ENCODE measurements around the gene PTGIS. TPM values are rescaled to one million over a fixed set of nuclear protein-coding genes. Genes with fewer than 3 reads are reported as not detected.

Gene PTGIS
- total and polyA plus RNA-seq, 2 of the 4 experiments (the other 2 are of a cell fraction), result 1.6 to 2.6 TPM

- no peak overlapping the region for H3K9ac ChIP-seq (ENCODE audit: low read depth, low read length)
- DNase-seq (no peak), ATAC-seq (ENCODE audit: low read depth) (no peak)
- no peak overlapping the region for H3K23ac ChIP-seq (ENCODE audit: low read depth, low read length)
- H3K4me3 ChIP-seq (ENCODE audit: insufficient read depth, low read depth, low read length), result no peak overlapping the region
- H4K8ac ChIP-seq (ENCODE audit: low read depth in 2 of 2, low read length in 2 of 2), result no peak overlapping the region
- no peak overlapping the region for H2BK20ac ChIP-seq (ENCODE audit: low read depth, low read length)
- H2BK120ac ChIP-seq (ENCODE audit: low read depth, low read length), result no peak overlapping the region
- 67% methylated on average over 1 of the region's 6 CpGs; no CpG with 5 or more reads in 1 of the 2 experiments for WGBS, 2 experiments (ENCODE audit: extremely low coverage in 2 of 2, insufficient read length in 1 of 2)
- no peak overlapping the region for H4K91ac ChIP-seq (ENCODE audit: insufficient read depth, low read depth, low read length)
- H3K27me3 ChIP-seq (ENCODE audit: control insufficient read depth, insufficient read depth, low read length), result peaks cover 63% of the 10 kb centered on the region
- H3K36me3 ChIP-seq (ENCODE audit: control insufficient read depth, insufficient read depth, low read length), result no peaks in the 10 kb centered on the region
- ChIA-PET POLR2A (ENCODE audit: unreplicated experiment) (no interaction called here), CTCF (interaction anchor here (1.7 kb wide), 1 partner anchor 9 kb away, joined by 7 read pairs; no protein-coding TSS in a partner anchor)
- no peak overlapping the region for H3K4me2 ChIP-seq (ENCODE audit: low read depth, low read length)
- H2AFZ ChIP-seq (replicated peaks; ENCODE audit: low read length, poor library complexity), result no peak overlapping the region
- no TSS peak for BruUV-seq (replicated peaks)
- TF ChIP-seq MAFK (IDR thresholded peaks at IDR 0.05; ENCODE audit: low read depth, low read length), result no peak
- TF ChIP-seq ELK1 (IDR thresholded peaks at IDR 0.05; ENCODE audit: borderline replicate concordance, low read depth, low read length), result no peak
- TF ChIP-seq RAD21 (IDR thresholded peaks at IDR 0.05; ENCODE audit: low read length), result no peak
- no peak for TF ChIP-seq FOS (IDR thresholded peaks at IDR 0.05; ENCODE audit: low read depth, low read length)
- TF ChIP-seq SMC3 (IDR thresholded peaks at IDR 0.05; ENCODE audit: low read depth, low read length), result no peak
- no peak for TF ChIP-seq RCOR1 (IDR thresholded peaks at IDR 0.05; ENCODE audit: insufficient replicate concordance, low read length)
- TF ChIP-seq, protein P1, sequence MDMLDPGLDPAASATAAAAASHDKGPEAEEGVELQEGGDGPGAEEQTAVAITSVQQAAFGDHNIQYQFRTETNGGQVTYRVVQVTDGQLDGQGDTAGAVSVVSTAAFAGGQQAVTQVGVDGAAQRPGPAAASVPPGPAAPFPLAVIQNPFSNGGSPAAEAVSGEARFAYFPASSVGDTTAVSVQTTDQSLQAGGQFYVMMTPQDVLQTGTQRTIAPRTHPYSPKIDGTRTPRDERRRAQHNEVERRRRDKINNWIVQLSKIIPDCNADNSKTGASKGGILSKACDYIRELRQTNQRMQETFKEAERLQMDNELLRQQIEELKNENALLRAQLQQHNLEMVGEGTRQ (IDR thresholded peaks at IDR 0.05; ENCODE audit: low read depth, low read length), result no peak
- no peak for TF ChIP-seq BHLHE40 (IDR thresholded peaks at IDR 0.05; ENCODE audit: low read depth, low read length)
- TF ChIP-seq, protein P2, sequence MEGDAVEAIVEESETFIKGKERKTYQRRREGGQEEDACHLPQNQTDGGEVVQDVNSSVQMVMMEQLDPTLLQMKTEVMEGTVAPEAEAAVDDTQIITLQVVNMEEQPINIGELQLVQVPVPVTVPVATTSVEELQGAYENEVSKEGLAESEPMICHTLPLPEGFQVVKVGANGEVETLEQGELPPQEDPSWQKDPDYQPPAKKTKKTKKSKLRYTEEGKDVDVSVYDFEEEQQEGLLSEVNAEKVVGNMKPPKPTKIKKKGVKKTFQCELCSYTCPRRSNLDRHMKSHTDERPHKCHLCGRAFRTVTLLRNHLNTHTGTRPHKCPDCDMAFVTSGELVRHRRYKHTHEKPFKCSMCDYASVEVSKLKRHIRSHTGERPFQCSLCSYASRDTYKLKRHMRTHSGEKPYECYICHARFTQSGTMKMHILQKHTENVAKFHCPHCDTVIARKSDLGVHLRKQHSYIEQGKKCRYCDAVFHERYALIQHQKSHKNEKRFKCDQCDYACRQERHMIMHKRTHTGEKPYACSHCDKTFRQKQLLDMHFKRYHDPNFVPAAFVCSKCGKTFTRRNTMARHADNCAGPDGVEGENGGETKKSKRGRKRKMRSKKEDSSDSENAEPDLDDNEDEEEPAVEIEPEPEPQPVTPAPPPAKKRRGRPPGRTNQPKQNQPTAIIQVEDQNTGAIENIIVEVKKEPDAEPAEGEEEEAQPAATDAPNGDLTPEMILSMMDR (conservative IDR thresholded peaks at IDR 0.05; ENCODE audit: low read depth, low read length), result no peak
- TF ChIP-seq CEBPB (IDR thresholded peaks at IDR 0.05; ENCODE audit: low read depth, low read length), result no peak
- TF ChIP-seq CHD1 (IDR thresholded peaks at IDR 0.05; ENCODE audit: low read depth, low read length), result no peak
- no peak for TF ChIP-seq NFE2L2 (IDR thresholded peaks at IDR 0.05; ENCODE audit: low read depth, low read length)
- TF ChIP-seq RFX5 (IDR thresholded peaks at IDR 0.05; ENCODE audit: low read depth, low read length), result no peak
- no peak for TF ChIP-seq POLR2A (IDR thresholded peaks at IDR 0.05; ENCODE audit: low read depth, low read length)
- TF ChIP-seq MAZ (IDR thresholded peaks at IDR 0.05; ENCODE audit: borderline replicate concordance, low read depth, low read length), result no peak
- TF ChIP-seq MXI1 (IDR thresholded peaks at IDR 0.05; ENCODE audit: borderline replicate concordance, low read depth, low read length), result no peak
- no peak overlapping the region for H3K56ac ChIP-seq (ENCODE audit: extremely low read depth, insufficient read depth, low read length)
- 0 out of 2 replicates have a peak, but pooled peaks cover 2% of the 10 kb centered on the region for H3K9me3 ChIP-seq (ENCODE audit: control insufficient read depth, insufficient read depth, low read length)
- peaks cover 3% of the 10 kb centered on the region; the same call in 1 of the 2 replicates for H3K9me1 ChIP-seq (ENCODE audit: insufficient read depth, low read length)
- no peak overlapping the region for H2AK9ac ChIP-seq (replicated peaks; ENCODE audit: low read depth, low read length, poor library complexity)
- H4K20me1 ChIP-seq (ENCODE audit: insufficient read depth, low read length), result no peaks in the 10 kb centered on the region
- no peak overlapping the region for H3K18ac ChIP-seq (ENCODE audit: low read depth, low read length)
- H3K4ac ChIP-seq (ENCODE audit: low read depth, low read length), result no peak overlapping the region
- dilution Hi-C loops (cut with HindIII; ENCODE audit: low sequenced_read_pairs, unreplicated experiment), result no loop called here
- H3K14ac ChIP-seq (replicated peaks; ENCODE audit: low read depth, low read length), result no peak overlapping the region
- H3K79me1 ChIP-seq (ENCODE audit: low read depth in 1 of 2, low read length in 2 of 2), result no peaks in the 10 kb centered on the region
- H4K5ac ChIP-seq (ENCODE audit: low read depth, low read length), result no peak overlapping the region
- intact Hi-C loops (cut with micrococcal nuclease), result no loop called here
- H2AK5ac ChIP-seq (ENCODE audit: low read depth, low read length), result no peak overlapping the region
- H3K27ac ChIP-seq (ENCODE audit: insufficient read depth, low read length), result no peak overlapping the region
- no peak overlapping the region for H2BK5ac ChIP-seq (ENCODE audit: low read depth, low read length, poor library complexity, severe bottlenecking)
- in situ Hi-C loops (cut with MboI; ENCODE audit: low sequenced_read_pairs), result no loop called here
- H3K4me1 ChIP-seq (ENCODE audit: control insufficient read depth, insufficient read depth, low read length), result no peaks in the 10 kb centered on the region
- H2BK15ac ChIP-seq (ENCODE audit: low read depth, low read length), result no peak overlapping the region
Measured at GRCh38 chr20:49475292-49476015, 92.5 kb downstream of the PTGIS start.
